IPS DF 4.7 (cell line): ENCODE data around the gene BAIAP2.
"Not testable (repeated sequence)": the region's sequence is repeated elsewhere in the genome, so short reads cannot be mapped to it uniquely, and the experiment has no call there.

Experiments used
- DNase-seq: peaks from one replicate; pipeline ENCODE4 v3.0.0-alpha.2; 2013; ENCODE audit warnings: low spot score; ENCODE audit errors: extremely low read depth

BAIAP2 gene

GRCh38 chr17:81000631-81001357 lies 34.2 kb upstream of the BAIAP2 start:
- no peak for DNase-seq

DNA sequence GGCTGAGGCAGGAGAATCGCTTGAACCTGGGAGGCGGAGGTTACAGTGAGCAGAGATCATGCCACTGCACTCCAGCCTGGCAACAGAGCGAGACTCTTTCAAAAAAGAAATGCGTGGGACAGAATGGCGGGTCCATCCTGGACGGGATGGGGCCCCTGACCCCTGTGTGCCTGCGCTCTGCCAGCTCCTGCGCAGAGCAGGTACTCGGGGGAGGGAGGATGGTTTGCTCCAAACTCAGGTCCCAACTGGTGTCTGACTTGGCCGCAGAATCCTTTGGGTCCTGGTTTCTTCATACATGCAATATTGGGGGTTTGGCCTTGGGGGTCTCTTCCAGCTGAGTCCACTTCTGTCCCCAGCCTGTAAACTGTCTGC lies 33.0 kb upstream of the BAIAP2 start:
- no peak for DNase-seq

DNA sequence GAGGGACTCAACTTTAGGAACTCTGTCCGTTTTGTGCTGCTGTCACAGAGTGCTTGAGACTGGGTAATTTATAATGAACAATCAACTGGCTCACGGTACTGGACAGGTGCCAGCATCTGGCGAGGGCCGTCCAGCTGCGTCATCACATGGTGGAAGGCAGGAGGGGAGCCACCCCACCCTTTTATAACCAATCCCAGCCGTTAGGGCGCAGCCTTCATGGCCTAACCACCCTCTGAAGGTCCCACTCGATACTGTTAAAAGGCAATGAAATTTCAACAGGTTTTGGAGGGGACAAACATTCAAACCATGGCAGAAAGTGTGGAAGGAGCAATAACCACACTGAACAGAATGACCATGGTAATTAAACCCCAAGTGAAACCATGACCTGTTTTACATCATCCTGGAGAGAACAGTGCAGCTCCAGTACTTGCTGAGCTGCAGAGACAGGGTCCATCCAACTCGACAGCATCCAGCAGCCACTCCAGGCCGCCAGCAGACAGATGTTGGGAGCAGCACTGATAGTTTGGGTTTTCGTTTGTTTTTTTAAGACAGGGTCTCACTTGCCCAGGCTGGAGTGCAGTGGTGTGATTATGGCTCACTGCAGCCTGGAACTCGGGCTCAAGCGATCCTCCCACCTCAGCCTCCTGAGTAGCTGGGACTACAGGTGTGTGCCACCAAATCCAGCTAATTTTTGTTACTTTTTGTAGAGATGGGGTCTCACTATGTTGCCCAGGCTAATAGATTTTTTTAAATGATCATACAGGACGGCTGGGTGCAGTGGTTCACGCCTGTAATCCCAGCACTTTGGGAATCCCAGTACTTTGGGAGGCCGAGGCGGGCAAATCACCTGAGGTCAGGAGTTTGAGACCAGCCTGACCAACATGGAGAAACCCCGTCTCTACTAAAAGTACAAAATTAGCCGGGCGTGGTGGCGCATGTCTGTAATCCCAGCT lies 32.3 kb upstream of the BAIAP2 start:
- DNase-seq, result no peak

DNA sequence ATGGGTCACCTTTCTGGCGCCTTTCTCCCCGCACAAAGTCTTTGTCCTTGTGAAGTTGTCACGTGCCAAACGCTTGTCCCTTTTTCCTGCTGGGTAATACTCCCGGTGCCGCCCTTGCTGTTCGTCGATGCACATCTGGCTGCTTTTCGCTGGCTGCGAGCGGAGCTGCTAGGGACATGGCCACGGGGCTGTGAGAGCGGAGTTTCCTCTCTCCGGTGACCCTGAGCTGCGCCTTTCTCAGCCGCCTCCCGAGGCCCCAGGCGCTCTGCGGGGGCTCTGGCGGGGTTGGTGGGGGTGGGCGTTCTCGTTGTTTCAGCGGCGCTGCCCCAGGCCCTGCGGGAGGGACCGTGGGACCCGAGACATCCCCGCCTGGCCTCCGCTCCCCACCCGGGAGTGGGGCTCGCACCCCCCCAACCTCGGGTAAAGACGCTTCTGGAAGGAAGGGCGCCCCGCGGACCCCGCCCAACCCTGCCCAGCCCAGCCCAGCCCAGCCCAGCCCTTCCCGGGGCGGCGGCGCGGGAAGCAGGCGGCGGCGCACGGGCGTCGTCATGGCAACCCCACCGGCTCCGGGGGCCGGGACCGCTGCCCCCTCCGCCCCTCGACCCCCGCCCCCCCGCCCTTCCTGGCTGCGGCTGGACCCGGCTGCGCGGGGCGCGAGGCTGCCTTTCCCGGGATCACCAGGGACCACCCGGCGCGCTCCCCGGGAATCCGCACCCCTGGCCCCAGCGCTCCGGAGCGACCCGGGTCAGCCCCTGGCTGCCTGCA lies 31.1 kb upstream of the BAIAP2 start:
- no peak for DNase-seq

DNA sequence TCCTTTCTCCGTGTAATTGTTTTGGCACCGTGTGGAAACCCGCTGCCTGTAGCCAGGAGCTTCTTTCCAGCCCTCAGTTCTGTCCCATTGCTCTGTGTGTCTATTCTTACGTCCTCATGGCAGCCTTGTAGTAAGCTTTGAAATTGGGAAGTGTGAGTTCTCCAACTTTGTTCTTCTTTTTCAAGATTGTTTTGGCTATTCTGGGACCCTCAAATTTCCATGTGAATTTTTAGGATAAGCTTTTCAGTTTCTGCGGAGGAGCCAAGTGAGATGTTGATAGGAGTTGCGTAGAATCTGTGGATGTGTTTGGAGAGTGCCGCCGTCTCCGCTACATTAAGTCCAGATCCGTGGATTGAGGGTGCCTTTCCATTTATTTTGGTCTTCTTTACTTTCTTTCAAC lies 28.1 kb upstream of the BAIAP2 start:
- no peak for DNase-seq

- DNase-seq, result no peak
Observed at GRCh38 chr17:81008140-81008539, 26.8 kb upstream of the BAIAP2 start.

DNA sequence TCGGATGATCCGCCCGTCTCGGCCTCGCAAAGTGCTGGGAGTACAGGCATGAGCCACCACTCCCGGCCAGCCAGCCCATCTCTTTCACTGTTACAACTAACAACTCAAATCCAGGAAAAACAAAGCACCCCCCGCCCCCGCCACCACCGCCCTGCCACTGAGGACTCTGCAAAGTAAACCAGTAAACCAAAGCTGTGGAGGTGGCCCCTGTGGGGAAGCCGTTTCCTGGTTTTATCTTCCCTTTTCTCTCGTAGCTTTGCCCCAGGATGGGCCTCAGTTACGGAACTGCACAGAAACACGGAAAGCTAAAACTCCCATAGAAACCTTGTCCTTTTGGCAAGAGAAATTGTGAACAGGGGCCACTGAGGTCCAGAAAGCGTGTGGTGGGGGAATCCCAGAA lies 25.8 kb upstream of the BAIAP2 start:
- no peak for DNase-seq

GRCh38 chr17:81010935-81011334 lies 24.0 kb upstream of the BAIAP2 start:
- no peak for DNase-seq

DNA sequence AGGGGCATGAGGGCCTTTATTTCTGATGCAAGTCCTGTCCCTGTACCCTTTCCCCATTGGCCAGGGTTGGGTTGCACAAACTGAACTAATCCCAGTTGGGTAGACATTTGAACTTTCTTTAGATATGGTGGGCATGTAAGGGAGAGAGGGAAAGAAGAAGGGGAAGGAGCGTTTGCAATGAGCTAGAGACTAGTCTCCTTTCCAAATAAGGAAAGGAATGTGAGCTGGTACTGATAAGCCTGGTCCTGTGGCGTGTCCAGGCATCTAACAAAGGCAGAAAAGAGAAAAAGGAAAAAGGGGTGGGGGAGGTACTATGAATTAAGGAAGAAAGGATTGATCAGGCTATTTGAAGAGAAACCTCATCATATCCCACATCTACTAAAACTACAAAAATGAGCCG lies 23.0 kb upstream of the BAIAP2 start:
- DNase-seq, result no peak

DNA sequence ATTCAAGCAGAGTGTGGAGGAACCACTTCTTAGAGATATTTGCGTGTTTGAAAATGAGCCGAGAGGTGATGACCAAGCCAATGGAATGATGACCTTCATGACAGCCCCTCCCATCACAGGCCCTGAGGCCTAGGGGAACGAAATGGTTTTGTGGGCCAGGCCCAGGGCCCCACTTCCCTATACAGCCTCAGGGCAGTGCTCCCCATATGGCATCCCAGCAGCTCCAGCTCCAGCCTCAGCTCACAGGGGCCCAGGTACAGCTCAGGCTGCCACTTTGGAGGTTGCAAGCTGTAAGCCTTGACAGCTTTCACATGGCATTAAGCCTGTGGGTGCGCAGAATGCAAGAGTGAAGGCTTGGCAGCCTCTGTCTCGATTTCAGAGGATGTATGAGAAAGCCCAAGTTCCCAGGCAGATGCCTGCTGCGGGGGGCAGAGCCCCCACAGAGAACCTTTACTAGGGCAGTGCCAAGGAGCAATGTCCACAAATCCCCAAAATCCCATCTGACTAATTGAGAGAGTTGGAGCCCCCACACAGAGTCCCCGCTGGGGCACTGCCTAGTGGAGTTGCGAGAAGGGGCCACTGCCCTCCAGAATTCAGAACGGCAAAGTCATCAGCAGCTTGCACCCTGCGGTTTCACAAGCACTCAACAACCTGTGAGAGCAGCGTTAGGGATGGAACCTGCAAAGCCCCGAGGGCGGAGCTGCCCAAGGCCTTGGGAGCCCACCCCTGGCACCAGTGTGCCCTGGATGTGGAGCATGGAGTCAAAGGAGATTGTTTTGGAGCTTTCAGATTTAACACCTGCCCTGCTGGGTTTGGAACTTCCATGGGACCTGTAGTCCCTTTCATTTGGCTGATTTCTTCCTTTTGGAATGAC lies 22.1 kb upstream of the BAIAP2 start:
- DNase-seq, result no peak

DNA sequence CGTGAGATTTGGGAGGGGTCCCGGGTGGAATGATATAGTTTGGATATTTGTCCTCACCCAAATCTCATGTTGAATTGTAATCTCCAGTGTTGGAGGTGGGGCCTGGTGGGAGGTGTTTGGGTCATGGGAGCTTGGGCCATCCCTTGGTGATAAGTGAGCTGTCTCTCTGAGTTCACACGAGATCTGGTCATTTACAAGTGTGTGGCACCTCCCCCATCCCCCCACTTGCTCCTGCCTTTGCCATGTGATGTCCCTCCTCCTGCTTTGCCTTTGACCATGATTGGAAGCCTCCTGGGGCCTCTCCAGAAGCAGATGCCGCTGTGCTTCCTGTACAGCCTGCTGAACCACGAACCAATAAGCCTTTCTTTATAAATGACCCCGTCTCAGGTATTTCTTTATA lies 21.3 kb upstream of the BAIAP2 start:
- no peak for DNase-seq

DNA sequence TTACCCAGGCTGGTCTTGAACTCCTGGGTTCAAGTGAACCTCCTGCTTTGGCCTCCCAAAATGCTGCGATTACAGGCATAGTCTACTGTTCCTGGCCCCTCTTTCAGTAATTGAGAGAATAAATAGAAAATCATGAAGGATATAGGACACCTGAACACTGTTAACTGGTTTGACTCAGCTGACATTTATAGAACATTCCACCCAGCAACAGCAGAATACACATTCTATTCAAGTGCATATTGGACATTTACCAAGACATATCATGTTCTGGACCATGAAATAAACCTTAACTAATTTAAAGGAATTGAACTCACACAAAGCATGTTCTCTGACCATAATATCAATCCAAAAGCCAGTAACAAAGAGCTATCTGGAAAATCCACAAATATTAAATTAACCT lies 19.8 kb upstream of the BAIAP2 start:
- no peak for DNase-seq

GRCh38 chr17:81016575-81016974 lies 18.4 kb upstream of the BAIAP2 start:
- no peak for DNase-seq

- not testable (repeated sequence) for DNase-seq
Observed at GRCh38 chr17:81017330-81017729, 17.6 kb upstream of the BAIAP2 start.

DNA sequence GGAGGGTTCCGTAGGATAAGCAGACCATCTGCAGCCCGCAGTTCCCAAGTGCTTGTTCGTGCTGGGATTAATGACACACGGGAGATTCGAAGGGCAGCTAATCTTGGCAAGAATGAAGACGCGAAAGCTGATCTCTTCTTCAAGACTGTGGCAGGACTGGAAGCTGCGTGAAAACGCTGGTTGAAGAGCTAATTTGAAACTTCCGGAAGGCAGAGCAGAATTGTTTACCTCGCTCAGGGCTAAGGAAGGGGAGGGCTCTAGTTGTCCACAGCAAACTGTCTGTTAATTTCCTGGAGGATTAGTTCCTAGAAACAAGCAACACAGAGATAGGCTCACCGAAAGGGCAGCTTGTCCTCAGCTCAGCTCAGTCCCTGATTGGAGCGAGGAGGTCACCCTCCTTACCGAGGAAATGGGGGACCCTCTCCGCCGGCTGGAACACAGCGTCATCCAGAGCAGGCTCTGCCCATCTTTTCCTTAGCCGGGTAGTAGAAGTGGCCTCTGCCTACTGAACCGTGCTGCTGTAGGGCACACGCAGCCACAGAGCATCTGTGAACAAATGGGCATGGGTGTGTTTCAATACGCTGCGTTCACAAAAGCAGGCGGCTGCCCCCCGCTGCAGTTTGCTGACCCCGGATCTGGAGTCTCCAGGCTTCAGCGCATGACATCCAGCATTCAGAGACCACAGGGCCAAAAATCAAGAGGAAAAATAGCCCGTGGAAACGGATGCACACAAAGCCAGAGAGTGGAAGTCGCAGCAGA lies 16.7 kb upstream of the BAIAP2 start:
- DNase-seq, result no peak

- DNase-seq, result no peak
Observed at GRCh38 chr17:81019563-81020442, 15.1 kb upstream of the BAIAP2 start.

GRCh38 chr17:81020443-81020766 lies 14.5 kb upstream of the BAIAP2 start:
- DNase-seq, result no peak

GRCh38 chr17:81020767-81021497 lies 14.0 kb upstream of the BAIAP2 start:
- no peak for DNase-seq
